ENCODE results near the gene STAT2. TPM values are rescaled to one million over a fixed set of nuclear protein-coding genes. Genes with fewer than 3 reads are reported as not detected.
A peak's percentile ranks its signal among the peaks of the same experiment; 100 is the strongest.

STAT2 gene
- total RNA-seq, 1 experiment from 2014 or later, result 61.2 TPM

DNA sequence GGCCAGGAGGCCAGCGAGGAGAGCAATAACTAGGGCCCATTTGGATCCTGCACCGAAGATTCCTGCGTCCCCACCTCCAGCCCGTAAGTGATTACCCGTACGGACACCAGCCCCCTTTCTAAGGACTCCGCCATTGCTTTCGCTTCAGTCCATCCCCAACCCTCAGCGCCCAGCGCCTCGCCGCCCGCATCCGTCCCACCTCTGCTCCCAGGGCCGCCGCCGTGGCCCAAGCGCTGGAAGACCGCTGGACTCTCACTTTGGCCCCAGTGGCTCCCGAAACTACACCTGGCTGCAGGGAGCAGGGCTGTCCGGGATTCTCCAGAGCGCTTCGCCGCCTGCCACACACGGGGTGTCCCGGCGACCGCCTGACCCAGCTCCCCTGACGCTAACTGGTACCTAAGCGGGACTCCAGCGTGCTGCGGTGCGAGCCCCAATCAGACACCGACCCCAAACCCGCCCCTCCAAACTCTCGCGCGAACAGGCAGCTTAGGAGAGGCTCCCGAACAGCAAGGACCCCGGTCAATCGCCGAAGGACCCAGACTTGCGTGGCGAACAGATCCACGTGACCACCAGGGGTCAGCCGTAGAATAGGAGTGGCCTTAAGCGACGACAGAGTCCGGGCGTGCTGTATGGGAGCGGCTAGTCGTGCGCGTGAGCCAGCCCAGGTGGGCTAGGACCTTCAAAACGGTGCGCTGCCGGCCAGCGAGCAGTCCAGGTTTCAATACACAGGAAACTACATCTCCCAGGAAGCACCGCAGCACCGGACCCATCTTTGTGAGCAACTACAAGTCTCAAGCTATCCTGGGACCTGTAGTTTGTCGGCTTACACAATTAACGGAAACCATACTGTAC lies 44.1 kb downstream of the STAT2 start, which contains the start of gene CNPY2:
Gene CNPY2, minus strand, starts transcription at position 367 of the 852 bp plus-strand sequence. CDS start 771 bp downstream, outside the sequence.
- Mint-ChIP-seq H3K27me3 (ENCODE audit: insufficient read depth, unreplicated experiment) (no peaks in the 10 kb centered on the region), H3K4me1 (ENCODE audit: insufficient read depth, unreplicated experiment) (no peaks in the 10 kb centered on the region)

DNA sequence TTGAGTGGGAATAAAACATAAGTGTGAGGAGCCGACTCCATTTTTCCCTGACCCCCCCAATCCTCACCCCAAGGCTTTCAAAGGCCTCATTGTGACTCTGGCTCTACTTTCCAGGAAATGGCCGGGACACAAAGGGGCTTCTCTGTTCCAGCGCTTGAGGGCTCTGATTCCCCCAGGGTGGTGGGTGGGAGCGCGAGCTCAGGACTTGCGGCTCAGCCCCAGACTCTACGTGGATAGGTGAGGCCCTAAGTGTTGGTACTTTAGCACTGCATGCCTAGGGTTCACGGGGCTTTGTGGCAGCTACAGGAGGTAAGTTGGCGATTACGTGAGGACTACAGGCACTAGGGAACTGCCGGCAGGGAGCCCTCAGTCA lies 44.7 kb downstream of the STAT2 start:
- peaks cover 52% of the 10 kb centered on the region for H3K36me3 Mint-ChIP-seq (ENCODE audit: insufficient read depth, unreplicated experiment)
- H3K4me1 Mint-ChIP-seq (ENCODE audit: insufficient read depth, unreplicated experiment), result no peaks in the 10 kb centered on the region
- H3K27me3 Mint-ChIP-seq (ENCODE audit: insufficient read depth, unreplicated experiment), result no peaks in the 10 kb centered on the region
- peak overlapping the region; percentile 96 for H3K4me3 Mint-ChIP-seq (ENCODE audit: unreplicated experiment)
- peak overlapping the region; percentile 98 for H3K27ac Mint-ChIP-seq (ENCODE audit: low read depth, unreplicated experiment)
- H3K9me3 Mint-ChIP-seq (ENCODE audit: unreplicated experiment), result no peaks in the 10 kb centered on the region
- TSS peak; percentile 59 for BruUV-seq (replicated peaks)
- DNase-seq (ENCODE audit: unreplicated experiment), result peak; percentile 12
- intact Hi-C loops (cut with micrococcal nuclease), result loop anchor here (1.0 kb wide), 1 partner anchor 149 kb away; no protein-coding TSS in a partner anchor
- TF ChIP-seq, protein P1, sequence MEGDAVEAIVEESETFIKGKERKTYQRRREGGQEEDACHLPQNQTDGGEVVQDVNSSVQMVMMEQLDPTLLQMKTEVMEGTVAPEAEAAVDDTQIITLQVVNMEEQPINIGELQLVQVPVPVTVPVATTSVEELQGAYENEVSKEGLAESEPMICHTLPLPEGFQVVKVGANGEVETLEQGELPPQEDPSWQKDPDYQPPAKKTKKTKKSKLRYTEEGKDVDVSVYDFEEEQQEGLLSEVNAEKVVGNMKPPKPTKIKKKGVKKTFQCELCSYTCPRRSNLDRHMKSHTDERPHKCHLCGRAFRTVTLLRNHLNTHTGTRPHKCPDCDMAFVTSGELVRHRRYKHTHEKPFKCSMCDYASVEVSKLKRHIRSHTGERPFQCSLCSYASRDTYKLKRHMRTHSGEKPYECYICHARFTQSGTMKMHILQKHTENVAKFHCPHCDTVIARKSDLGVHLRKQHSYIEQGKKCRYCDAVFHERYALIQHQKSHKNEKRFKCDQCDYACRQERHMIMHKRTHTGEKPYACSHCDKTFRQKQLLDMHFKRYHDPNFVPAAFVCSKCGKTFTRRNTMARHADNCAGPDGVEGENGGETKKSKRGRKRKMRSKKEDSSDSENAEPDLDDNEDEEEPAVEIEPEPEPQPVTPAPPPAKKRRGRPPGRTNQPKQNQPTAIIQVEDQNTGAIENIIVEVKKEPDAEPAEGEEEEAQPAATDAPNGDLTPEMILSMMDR (IDR thresholded peaks at IDR 0.05; ENCODE audit: unreplicated experiment), result no peak
- POLR2A ChIA-PET, result interaction anchor here (0.7 to 8.3 kb wide), 25 partner anchors 8 to 321 kb away, joined by 3 to 79 read pairs (median 6); partner anchors contain the start of genes ANKRD52, COQ10A, ESYT1 and GLS2
- CTCF ChIA-PET, result interaction anchor here (0.6 to 1.8 kb wide), 4 partner anchors 14 to 262 kb away, joined by 3 to 15 read pairs (median 4); no protein-coding TSS in a partner anchor

More for the DNA sequence above, 44.1 kb downstream of the STAT2 start, which contains the start of gene CNPY2:
- Mint-ChIP-seq H3K9me3 (ENCODE audit: unreplicated experiment) (no peaks in the 10 kb centered on the region), H3K36me3 (ENCODE audit: insufficient read depth, unreplicated experiment) (peaks cover 55% of the 10 kb centered on the region), H3K4me3 (ENCODE audit: unreplicated experiment) (peak within 1 kb of the TSS; percentile 96), H3K27ac (ENCODE audit: low read depth, unreplicated experiment) (peak within 1 kb of the TSS; percentile 98)
- POLR2A ChIA-PET, result interaction anchor here (0.7 to 8.3 kb wide), 30 partner anchors 8 to 330 kb away, joined by 3 to 79 read pairs (median 6); partner anchors contain the start of genes ANKRD52, ATP5F1B, COQ10A and ESYT1
- intact Hi-C loops (cut with micrococcal nuclease), result loop anchor here (1.0 kb wide), 3 partner anchors 16 to 148 kb away; partner anchors contain the start of genes CS and STAT2
- no TSS peak for BruUV-seq (replicated peaks)
- CTCF ChIA-PET, result interaction anchor here (0.6 to 1.8 kb wide), 6 partner anchors 14 to 263 kb away, joined by 3 to 15 read pairs (median 4); no protein-coding TSS in a partner anchor
- TF ChIP-seq, protein P1 (IDR thresholded peaks at IDR 0.05; ENCODE audit: unreplicated experiment), result no peak
- peak; percentile 99 for DNase-seq (ENCODE audit: unreplicated experiment)

GRCh38 chr12:56311003-56311402 lies 48.9 kb downstream of the STAT2 start:
- Mint-ChIP-seq H3K4me3 (ENCODE audit: unreplicated experiment) (no peak overlapping the region), H3K36me3 (ENCODE audit: insufficient read depth, unreplicated experiment) (peaks cover 77% of the 10 kb centered on the region), H3K4me1 (ENCODE audit: insufficient read depth, unreplicated experiment) (no peaks in the 10 kb centered on the region), H3K27ac (ENCODE audit: low read depth, unreplicated experiment) (no peak overlapping the region), H3K27me3 (ENCODE audit: insufficient read depth, unreplicated experiment) (no peaks in the 10 kb centered on the region), H3K9me3 (ENCODE audit: unreplicated experiment) (no peaks in the 10 kb centered on the region)
- BruUV-seq (replicated peaks), result no TSS peak
- POLR2A ChIA-PET, result interaction anchor here (0.6 to 2.0 kb wide), 4 partner anchors 12 to 183 kb away, joined by 3 to 7 read pairs (median 3); partner anchors contain the start of genes CS and PAN2
- CTCF ChIA-PET, result interaction anchor here (0.8 to 1.7 kb wide), 4 partner anchors 52 to 153 kb away, joined by 3 to 5 read pairs (median 4); partner anchors contain the start of gene ANKRD52
- intact Hi-C loops (cut with micrococcal nuclease), result no loop called here
- TF ChIP-seq, protein P1 (IDR thresholded peaks at IDR 0.05; ENCODE audit: unreplicated experiment), result no peak
- DNase-seq (ENCODE audit: unreplicated experiment), result no peak

- Mint-ChIP-seq H3K36me3 (ENCODE audit: insufficient read depth, unreplicated experiment) (peaks cover 77% of the 10 kb centered on the region), H3K9me3 (ENCODE audit: unreplicated experiment) (no peaks in the 10 kb centered on the region), H3K27me3 (ENCODE audit: insufficient read depth, unreplicated experiment) (no peaks in the 10 kb centered on the region), H3K4me3 (ENCODE audit: unreplicated experiment) (no peak overlapping the region), H3K4me1 (ENCODE audit: insufficient read depth, unreplicated experiment) (no peaks in the 10 kb centered on the region), H3K27ac (ENCODE audit: low read depth, unreplicated experiment) (no peak overlapping the region)
- POLR2A ChIA-PET, result interaction anchor here (0.9 to 2.7 kb wide), 5 partner anchors 8 to 190 kb away, joined by 3 to 16 read pairs (median 4); partner anchors contain the start of genes CNPY2, CS and ZC3H10
- intact Hi-C loops (cut with micrococcal nuclease), result no loop called here
- TF ChIP-seq, protein P1 (IDR thresholded peaks at IDR 0.05; ENCODE audit: unreplicated experiment), result no peak
- BruUV-seq (replicated peaks), result no TSS peak
- CTCF ChIA-PET, result no interaction called here
- no peak for DNase-seq (ENCODE audit: unreplicated experiment)
Observed at GRCh38 chr12:56308714-56309113, 51.2 kb downstream of the STAT2 start.
